NCI-H2196 treated with DMSO at 0.1 percent for 48 hours (cell line): ENCODE data around the gene RFX3.
A peak's percentile ranks its signal among the peaks of the same experiment; 100 is the strongest.

ENCODE experiments used
- DNase-seq: peaks from one replicate; lab custom pipeline; 2025; ENCODE audit not compliant: unreplicated experiment; lab: John Stamatoyannopoulos, UW

The RFX3 gene

DNA sequence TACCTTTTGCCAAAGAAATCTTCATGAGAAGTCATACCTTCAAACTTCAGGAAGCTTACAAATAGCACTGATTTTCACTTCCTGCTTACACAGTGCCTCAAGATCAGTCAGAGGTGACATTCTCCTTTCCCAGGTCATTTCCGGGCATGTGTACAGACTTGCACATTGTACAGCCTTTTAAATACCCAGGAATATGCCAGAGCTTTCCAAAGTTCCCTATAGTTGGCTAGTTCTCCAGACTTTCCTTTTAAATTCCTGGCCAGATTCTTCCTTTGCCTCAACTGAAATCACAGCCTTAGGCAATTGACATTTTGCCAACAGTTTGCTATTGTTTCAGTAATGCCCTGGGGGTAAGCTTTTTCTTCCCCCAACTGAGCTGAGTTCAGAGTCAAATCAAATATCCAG lies 47.2 kb downstream of the RFX3 start:
- DNase-seq, result no peak

DNA sequence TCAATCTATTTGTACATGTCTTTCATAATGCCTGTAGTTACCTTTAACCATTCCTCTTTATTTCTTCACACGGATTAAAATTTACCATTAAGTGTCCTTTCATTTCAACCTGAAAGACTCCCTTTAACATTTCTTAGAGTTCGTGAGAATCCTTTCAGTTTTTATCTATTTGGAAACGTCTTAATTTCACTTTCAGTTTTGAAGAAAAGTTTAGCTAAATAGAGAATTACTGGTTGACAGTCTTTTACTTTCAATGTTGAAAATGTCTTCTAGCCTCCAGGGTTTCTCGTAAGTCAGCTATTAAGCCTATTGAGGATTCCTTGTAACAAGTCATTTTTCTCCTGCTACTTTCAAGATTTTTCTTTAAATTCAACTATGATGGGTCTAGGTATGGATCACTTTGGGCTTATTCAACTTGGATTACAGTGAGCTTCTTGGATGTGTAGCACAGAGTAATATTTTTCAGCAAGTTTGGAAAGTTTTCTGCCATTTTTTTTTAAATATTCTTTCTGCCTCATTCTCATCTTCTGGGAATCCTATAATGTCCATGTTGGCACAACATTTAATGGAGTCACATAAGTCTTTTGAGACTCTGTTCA lies 48.5 kb downstream of the RFX3 start:
- DNase-seq, result no peak

DNA sequence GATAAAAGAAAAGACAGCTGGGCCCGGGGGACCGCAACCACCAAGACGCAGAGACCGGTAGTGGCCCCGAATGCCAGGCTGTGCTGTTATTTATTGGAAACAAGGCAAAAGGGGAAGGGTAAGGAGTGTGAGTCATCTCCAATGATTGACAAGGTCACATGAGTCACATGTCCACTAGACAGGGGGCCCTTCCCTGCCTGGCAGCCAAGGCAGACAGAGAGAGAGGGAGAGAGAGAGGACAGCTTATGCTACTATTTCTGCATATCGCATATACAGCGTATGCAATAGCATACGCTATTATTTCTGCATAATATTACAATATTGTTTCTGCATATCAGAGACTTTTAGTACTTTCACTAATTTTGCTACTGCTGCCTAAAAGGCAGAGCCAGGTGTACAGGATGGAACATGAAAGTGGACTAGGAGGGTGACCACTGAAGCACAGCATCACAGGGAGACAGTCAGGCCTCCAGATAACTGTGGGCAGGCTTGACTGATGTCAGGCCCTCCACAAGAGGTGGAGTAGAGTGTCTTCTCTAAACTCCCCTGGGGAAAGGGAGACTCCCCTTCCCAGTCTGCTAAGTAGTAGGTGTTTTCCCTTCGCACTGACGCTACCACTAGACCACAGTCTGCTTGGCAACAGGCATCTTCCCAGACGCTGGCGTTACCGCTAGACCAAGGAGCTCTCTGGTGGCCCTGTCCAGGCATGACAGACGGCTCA lies 50.3 kb downstream of the RFX3 start:
- DNase-seq, result no peak

DNA sequence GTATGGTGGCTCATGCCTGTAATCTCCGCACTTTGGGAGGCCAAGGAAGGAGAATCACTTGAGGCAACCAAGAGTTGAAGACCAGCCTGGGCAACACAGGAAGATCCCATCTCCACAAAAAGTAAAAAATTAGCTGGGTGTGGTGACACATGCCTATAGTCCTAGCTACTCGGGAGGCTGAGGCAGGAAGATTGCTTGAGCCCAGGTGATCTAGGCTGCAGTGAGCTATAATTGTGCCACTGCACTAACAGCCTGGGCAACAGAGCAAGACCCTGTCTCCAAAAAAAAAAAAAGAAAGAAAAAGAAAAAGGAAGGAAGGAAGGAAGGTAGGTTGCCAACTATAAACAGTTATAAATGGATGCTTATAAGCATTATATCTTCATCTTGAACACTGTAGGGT lies 51.0 kb downstream of the RFX3 start:
- DNase-seq, result no peak

GRCh38 chr9:3473405-3473804 lies 52.4 kb downstream of the RFX3 start:
- DNase-seq, result no peak

- no peak for DNase-seq
Observed at GRCh38 chr9:3471883-3472282, 53.9 kb downstream of the RFX3 start.

- no peak for DNase-seq
Observed at GRCh38 chr9:3468421-3469205, 57.2 kb downstream of the RFX3 start.

GRCh38 chr9:3467593-3468219 lies 58.1 kb downstream of the RFX3 start:
- peak; percentile 91 for DNase-seq

GRCh38 chr9:3464033-3464638 lies 61.7 kb downstream of the RFX3 start:
- DNase-seq, result no peak

DNA sequence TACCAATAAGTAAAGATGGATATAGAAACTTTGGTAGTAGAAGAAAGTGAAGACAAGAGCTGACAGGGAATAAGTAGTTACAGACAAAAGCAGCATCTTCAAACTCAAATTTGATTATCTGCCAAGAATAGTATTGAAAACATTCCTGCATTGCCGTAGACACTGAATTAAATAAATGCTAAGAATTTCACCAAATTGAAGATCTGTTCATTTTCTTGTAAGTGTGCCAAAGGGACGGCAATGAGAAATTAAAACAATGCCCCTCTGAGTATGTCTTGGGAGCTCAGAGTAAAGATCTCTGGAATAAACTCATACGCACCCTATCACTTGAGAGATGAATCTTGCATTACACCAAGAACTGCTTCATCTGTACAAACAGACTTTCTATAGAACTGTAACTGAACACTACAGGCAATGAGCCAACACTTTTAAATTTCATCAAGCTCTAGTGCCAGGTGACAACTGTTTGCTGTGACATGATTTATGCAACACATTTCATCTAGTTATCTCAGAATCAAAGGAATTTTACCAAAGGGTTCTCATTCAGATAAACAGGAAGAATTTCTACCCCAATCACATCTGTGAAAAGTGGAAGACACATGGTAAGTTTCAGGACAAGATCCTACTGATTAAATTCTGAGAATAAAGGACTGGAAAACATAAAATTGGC lies 66.9 kb downstream of the RFX3 start:
- DNase-seq, result peak; percentile 43

DNA sequence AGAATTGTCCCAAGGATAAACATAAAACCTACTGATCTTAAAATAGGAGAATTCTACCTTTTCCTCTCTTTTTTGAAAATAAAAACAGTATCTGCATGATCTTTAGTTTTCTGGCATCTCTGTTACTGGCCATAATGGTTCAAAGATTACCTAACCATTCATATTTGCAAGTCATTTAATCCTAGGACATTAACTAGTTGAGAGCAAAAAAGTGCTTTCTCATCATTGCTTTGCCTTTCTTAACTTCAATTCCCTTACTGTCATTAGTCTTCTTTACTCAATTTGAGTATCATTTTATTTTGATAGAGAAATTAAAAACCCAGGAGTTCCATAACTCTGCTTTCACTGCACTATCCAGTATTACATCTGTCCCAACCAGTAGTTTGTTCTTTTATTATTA lies 68.6 kb downstream of the RFX3 start:
- no peak for DNase-seq

- no peak for DNase-seq
Observed at GRCh38 chr9:3455717-3456116, 70.1 kb downstream of the RFX3 start.

GRCh38 chr9:3455094-3455493 lies 70.7 kb downstream of the RFX3 start:
- no peak for DNase-seq

DNA sequence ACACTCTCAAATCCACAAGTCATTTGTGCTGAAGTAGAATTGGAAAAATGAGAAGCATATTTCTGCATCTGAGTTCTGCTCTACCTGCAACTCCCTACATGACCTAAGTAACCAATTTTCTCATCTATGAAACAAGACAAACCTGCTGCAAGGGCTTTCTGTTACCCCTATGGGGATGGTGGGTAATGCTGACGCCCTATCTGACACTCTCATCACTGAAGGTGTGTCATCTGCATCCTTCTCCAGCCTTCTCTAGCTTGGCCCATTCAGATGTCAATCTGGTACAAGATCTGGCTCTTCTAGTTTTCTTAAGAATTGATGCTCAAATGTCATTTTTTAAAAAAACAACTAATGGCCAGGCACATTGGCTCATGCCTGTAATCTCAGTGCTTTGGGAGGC lies 73.8 kb downstream of the RFX3 start:
- no peak for DNase-seq

- DNase-seq, result no peak
Observed at GRCh38 chr9:3447788-3448187, 78.0 kb downstream of the RFX3 start.

DNA sequence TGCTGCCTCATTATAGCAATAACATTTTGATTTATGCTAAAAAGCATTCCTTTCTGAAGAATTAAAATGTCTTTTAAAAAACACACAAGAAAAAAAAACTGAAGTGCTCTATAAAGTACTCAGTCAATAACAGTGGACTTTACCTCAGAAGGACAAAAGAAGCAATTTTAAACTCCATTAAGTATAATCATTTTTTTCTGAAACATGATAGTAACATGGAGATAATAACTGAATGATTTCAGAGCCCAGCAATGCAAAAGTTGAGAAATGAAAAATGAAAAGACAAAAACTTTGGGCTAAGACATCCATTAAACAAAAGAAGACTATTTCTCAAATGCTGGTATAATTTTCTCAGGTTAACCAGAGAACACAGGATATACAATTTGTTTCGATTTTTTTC lies 78.7 kb downstream of the RFX3 start:
- DNase-seq, result no peak

GRCh38 chr9:3446313-3446712 lies 79.5 kb downstream of the RFX3 start:
- no peak for DNase-seq

- DNase-seq, result no peak
Observed at GRCh38 chr9:3444016-3444415, 81.8 kb downstream of the RFX3 start.

GRCh38 chr9:3441197-3441816 lies 84.5 kb downstream of the RFX3 start:
- DNase-seq, result peak; percentile 48
